NCI-H1436 treated with DMSO at 0.1 percent for 48 hours (cell line): ENCODE data around the gene RRAGA.
"Not testable (repeated sequence)": the region's sequence is repeated elsewhere in the genome, so short reads cannot be mapped to it uniquely, and the experiment has no call there.

Experiments
- DNase-seq: peaks from one replicate; lab custom pipeline; 2025; lab: John Stamatoyannopoulos, UW

The RRAGA gene

DNA sequence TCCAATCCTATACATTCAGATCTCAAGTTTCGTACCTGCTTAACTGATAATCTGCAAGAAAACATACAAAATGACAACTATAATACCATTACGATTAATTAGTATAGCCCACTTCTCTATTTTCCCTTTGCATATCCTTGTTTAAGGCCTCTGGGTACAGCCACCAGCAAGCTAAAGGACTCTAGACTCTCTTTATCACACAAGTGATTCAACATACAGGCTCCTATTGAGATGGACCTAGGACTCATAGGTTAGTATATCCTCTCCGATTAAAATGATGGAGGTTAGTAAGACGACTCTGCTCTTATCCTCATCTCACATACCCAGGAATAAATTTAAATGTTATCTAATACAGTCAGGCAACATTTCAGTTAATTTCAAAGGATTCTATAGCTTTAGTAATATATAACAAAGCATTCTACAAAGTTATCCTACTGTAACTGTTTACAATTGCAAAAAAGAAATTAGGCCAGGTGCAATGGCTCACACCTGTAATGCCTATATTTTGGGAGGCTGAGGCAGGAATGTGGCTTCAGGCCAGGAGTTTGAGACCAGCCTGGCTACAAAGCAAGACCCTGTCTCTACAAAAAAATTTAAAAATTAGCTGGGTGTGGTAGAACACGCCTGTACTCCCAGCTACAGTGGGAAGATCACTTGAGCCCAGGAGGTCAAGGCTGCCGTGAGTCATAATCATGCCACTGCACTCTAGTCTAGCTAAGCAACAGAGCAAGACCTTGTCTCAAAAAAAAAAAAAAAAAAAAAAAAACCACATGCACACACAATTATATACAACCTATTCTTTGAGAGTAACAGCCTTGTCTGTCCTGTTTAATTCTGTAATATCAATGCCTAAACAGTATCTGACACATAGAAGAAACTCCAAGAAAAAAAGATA is 38.1 kb downstream of the RRAGA start:
- DNase-seq: no peak

DNA sequence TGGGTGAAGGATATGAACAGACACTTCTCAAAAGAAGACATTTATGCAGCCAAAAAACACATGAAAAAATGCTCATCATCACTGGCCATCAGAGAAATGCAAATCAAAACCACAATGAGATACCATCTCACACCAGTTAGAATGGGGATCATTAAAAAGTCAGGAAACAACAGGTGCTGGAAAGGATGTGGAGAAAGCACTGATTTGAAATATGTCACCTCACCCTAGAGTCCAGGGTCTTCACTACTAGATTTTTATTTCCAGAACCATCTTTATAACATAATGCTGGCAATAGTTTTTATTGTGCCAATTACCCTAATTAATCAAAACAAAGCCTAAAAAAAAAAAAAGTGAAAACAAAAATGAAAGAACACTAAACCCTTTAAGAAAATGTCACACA is 48.2 kb downstream of the RRAGA start:
- not testable (repeated sequence) for DNase-seq
